ENCODE data around the gene OCLN. TPM values are rescaled to one million over a fixed set of nuclear protein-coding genes. Genes with fewer than 3 reads are reported as not detected.

The OCLN gene
- total and polyA plus RNA-seq, 2 experiments from 2014 or later: 14.3 to 61.6 TPM

DNA sequence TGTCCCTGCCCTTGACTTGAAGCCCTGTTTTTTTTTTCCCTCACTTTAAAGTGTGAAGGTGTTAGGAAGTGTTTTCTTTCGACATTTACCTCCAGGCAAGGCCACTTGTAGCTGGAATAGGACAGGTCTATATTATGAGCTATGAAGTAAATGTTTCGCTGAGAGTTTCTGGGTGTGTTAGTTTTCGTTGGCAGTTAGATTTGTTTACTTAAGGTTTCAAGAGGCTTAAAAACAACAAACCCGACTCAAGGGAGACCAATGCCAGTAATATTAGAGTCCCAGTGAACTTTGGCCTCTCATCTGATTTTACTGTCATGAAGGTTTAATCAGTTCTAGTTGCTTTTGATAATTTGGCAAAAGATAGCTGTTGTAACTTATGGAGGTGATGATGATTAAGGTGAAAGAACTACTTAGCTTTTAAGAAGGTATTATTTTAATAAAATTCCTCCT lies 25.2 kb downstream of the OCLN start:
- no peak overlapping the region for H3K4me2 ChIP-seq
- H3K27ac Mint-ChIP-seq: no peak overlapping the region
- peaks cover 1% of the 10 kb centered on the region for H3K27me3 Mint-ChIP-seq (ENCODE audit: insufficient read depth, low read depth, poor library complexity)

More for the DNA sequence above, 25.2 kb downstream of the OCLN start:
- peaks cover 9% of the 10 kb centered on the region; the same call in 1 of the 2 replicates for H3K79me2 ChIP-seq (replicated peaks; ENCODE audit: insufficient read depth)
- peaks cover 11% of the 10 kb centered on the region for H4K20me1 ChIP-seq (replicated peaks; ENCODE audit: insufficient read depth)
- H2AFZ ChIP-seq: no peak overlapping the region
- no peaks in the 10 kb centered on the region for H3F3A ChIP-seq (replicated peaks; ENCODE audit: low read depth)
- DNase-seq (ENCODE audit: low spot score) (no peak), ATAC-seq (no peak)
- Mint-ChIP-seq H3K36me3 (ENCODE audit: low read depth) (peaks cover 49% of the 10 kb centered on the region), H3K9me3 (peaks cover 17% of the 10 kb centered on the region), H3K4me3 (no peak overlapping the region), H3K4me1 (no peaks in the 10 kb centered on the region)
- no peaks in the 10 kb centered on the region for H3K4me1 ChIP-seq (ENCODE audit: insufficient read depth)
- no peak overlapping the region for H3K4me3 ChIP-seq
- TF ChIP-seq ZNF114 (CRISPR knock-in tag; IDR thresholded peaks at IDR 0.05): no peak
- TF ChIP-seq STAT1 (IDR thresholded peaks at IDR 0.05; ENCODE audit: unreplicated experiment): no peak
- no peak for TF ChIP-seq ZNF462 (CRISPR knock-in tag; IDR thresholded peaks at IDR 0.05)
- H3K9me2 ChIP-seq (ENCODE audit: insufficient read depth): no peaks in the 10 kb centered on the region
- H3K36me3 ChIP-seq (ENCODE audit: insufficient read depth): peaks cover 3% of the 10 kb centered on the region; the same call in 1 of the 2 replicates
- H3K27me3 ChIP-seq (ENCODE audit: insufficient read depth): no peaks in the 10 kb centered on the region
- H3K27ac ChIP-seq (ENCODE audit: low read depth): no peak overlapping the region

All from GM23338 (cell line).